GM18511 (cell line): Measurements from ENCODE around the gene DEF6.
"Not testable (repeated sequence)": the region's sequence is repeated elsewhere in the genome, so short reads cannot be mapped to it uniquely, and the experiment has no call there.

Source experiments
- ATAC-seq: cut with Tn5 transposase; IDR thresholded peaks from one replicate; pipeline ENCODE4 v1.9.1; 2021; ENCODE audit warnings: mild to moderate bottlenecking, moderate library complexity; ENCODE audit not compliant: unreplicated experiment

Gene DEF6

GRCh38 chr6:35308543-35308942 lies 10.9 kb downstream of the DEF6 start:
- ATAC-seq = not testable (repeated sequence)

- ATAC-seq = no peak
Observed at GRCh38 chr6:35309611-35310264, 12.1 kb downstream of the DEF6 start.

- no peak for ATAC-seq
Observed at GRCh38 chr6:35310265-35310831, 12.7 kb downstream of the DEF6 start.

- ATAC-seq = peak; percentile 46
Observed at GRCh38 chr6:35311390-35312075, 13.9 kb downstream of the DEF6 start.

- no peak for ATAC-seq
Observed at GRCh38 chr6:35312076-35312800, 14.6 kb downstream of the DEF6 start.

- ATAC-seq = no peak
Observed at GRCh38 chr6:35312807-35313206, 15.2 kb downstream of the DEF6 start.

- ATAC-seq = no peak
Observed at GRCh38 chr6:35317483-35318195, 20.0 kb downstream of the DEF6 start.

GRCh38 chr6:35318196-35319171 lies 20.9 kb downstream of the DEF6 start:
- ATAC-seq = no peak

GRCh38 chr6:35319346-35320030 lies 21.9 kb downstream of the DEF6 start:
- ATAC-seq = no peak

- ATAC-seq = no peak
Observed at GRCh38 chr6:35320031-35320410, 22.4 kb downstream of the DEF6 start.

- ATAC-seq = no peak
Observed at GRCh38 chr6:35321091-35321490, 23.5 kb downstream of the DEF6 start.

- no peak for ATAC-seq
Observed at GRCh38 chr6:35327349-35328027, 29.9 kb downstream of the DEF6 start.

- no peak for ATAC-seq
Observed at GRCh38 chr6:35328108-35328723, 30.6 kb downstream of the DEF6 start.

- ATAC-seq = not testable (repeated sequence)
Observed at GRCh38 chr6:35328965-35329364, 31.3 kb downstream of the DEF6 start.

- ATAC-seq = no peak
Observed at GRCh38 chr6:35330541-35331119, 33.0 kb downstream of the DEF6 start.

GRCh38 chr6:35332074-35332887 lies 34.7 kb downstream of the DEF6 start:
- ATAC-seq = not testable (repeated sequence)

GRCh38 chr6:35341557-35341956 lies 43.9 kb downstream of the DEF6 start:
- ATAC-seq = no peak
